Colonic mucosa (tissue), 4 donors: ENCODE results near the gene NUP188. TPM values are rescaled to one million over a fixed set of nuclear protein-coding genes. Genes with fewer than 3 reads are reported as not detected.

Source experiments
- DNase-seq: peaks from one replicate; pipeline ENCODE4 v3.0.0-alpha.2; 2020
- H3K27ac ChIP-seq: fragments of 200-600 bp; one replicate; pipeline ENCODE4 v1.8.0; 2021
- H3K27me3 ChIP-seq: fragments of 200-600 bp; one replicate; pipeline ENCODE4 v1.8.0; 2021
- H3K36me3 ChIP-seq: fragments of 200-600 bp; one replicate; pipeline ENCODE4 v1.8.0; 2021
- H3K4me1 ChIP-seq: fragments of 200-600 bp; one replicate; pipeline ENCODE4 v1.8.0; 2021; ENCODE audit warnings: mild to moderate bottlenecking
- H3K4me3 ChIP-seq: fragments of 200-600 bp; one replicate; pipeline ENCODE4 v1.8.0; 2021
- H3K9ac ChIP-seq, 2 donors: one replicate each; pipeline ENCODE4 v1.7.0; 2013; ENCODE audit warnings: control low read depth in 2 of 2, low read depth in 2 of 2, low read length in 2 of 2
- H3K9me3 ChIP-seq: fragments of 200-600 bp; one replicate; pipeline ENCODE4 v1.8.0; 2021
- CTCF ChIP-seq: fragments of 200-600 bp; IDR thresholded peaks from one replicate; pipeline ENCODE4 v1.8.0; 2022; ENCODE audit warnings: antibody characterized with exemption, mild to moderate bottlenecking
- intact Hi-C: fragments of 100-400 bp; cut with DNase I; formaldehyde crosslinking; loops from one replicate; pipeline ENCODE4 v1.14.1; 2022
- total RNA-seq, 2 donors: library from RNA; stranded (reverse); fragmentation: NEBNext Ultra II Directional in 1 of 2; extraction: Animal tissue kit (Norgen Biotek cat#: 25700) in 1 of 2; gene quantifications; one replicate each; pipeline ENCODE4 v1.2.1, GENCODE V29; 2021
- donor health status: healthy.
- donor health status: DM: no; HTN: no; CAD: no.
- donor health status: DM: no; HTN: no; CAD: no.

Gene NUP188
- total RNA-seq, 2 donors from 2014 or later = 26.8 to 43.9 TPM

- no peak overlapping the region for H3K9ac ChIP-seq
- intact Hi-C loops = loop anchor here (5.0 kb wide), 1 partner anchor 778 kb away; no protein-coding TSS in a partner anchor
- no peak for DNase-seq
- H3K36me3 ChIP-seq = peaks cover 15% of the 10 kb centered on the region
- H3K27me3 ChIP-seq = no peaks in the 10 kb centered on the region
- no peak for TF ChIP-seq CTCF
- H3K27ac ChIP-seq = no peak overlapping the region
- H3K9me3 ChIP-seq = no peaks in the 10 kb centered on the region
- no peak overlapping the region for H3K4me3 ChIP-seq
- H3K4me1 ChIP-seq = no peaks in the 10 kb centered on the region
Measured at GRCh38 chr9:129009584-129010141, 62.2 kb downstream of the NUP188 start.

- no peaks in the 10 kb centered on the region for H3K4me1 ChIP-seq
- no peak overlapping the region for H3K9ac ChIP-seq
- no peak for TF ChIP-seq CTCF
- no peaks in the 10 kb centered on the region for H3K9me3 ChIP-seq
- intact Hi-C loops = no loop called here
- no peak overlapping the region for H3K27ac ChIP-seq
- H3K4me3 ChIP-seq = no peak overlapping the region
- no peaks in the 10 kb centered on the region for H3K27me3 ChIP-seq
- H3K36me3 ChIP-seq = peaks cover 16% of the 10 kb centered on the region
- DNase-seq = no peak
Measured at GRCh38 chr9:129010267-129010975, 62.9 kb downstream of the NUP188 start.

GRCh38 chr9:129011170-129011569 lies 63.7 kb downstream of the NUP188 start:
- no peak overlapping the region for H3K27ac ChIP-seq
- no peak overlapping the region for H3K9ac ChIP-seq
- no peak for DNase-seq
- no peaks in the 10 kb centered on the region for H3K4me1 ChIP-seq
- peaks cover 16% of the 10 kb centered on the region for H3K36me3 ChIP-seq
- no peaks in the 10 kb centered on the region for H3K27me3 ChIP-seq
- no peak overlapping the region for H3K4me3 ChIP-seq
- H3K9me3 ChIP-seq = no peaks in the 10 kb centered on the region
- TF ChIP-seq CTCF = no peak
- intact Hi-C loops = no loop called here

- H3K9ac ChIP-seq = no peak overlapping the region
- no peak overlapping the region for H3K27ac ChIP-seq
- H3K36me3 ChIP-seq = peaks cover 16% of the 10 kb centered on the region
- intact Hi-C loops = no loop called here
- no peaks in the 10 kb centered on the region for H3K27me3 ChIP-seq
- DNase-seq = no peak
- no peaks in the 10 kb centered on the region for H3K4me1 ChIP-seq
- H3K9me3 ChIP-seq = no peaks in the 10 kb centered on the region
- H3K4me3 ChIP-seq = no peak overlapping the region
- no peak for TF ChIP-seq CTCF
Measured at GRCh38 chr9:129011761-129012181, 64.3 kb downstream of the NUP188 start.

GRCh38 chr9:129012343-129012742 lies 64.8 kb downstream of the NUP188 start:
- no peaks in the 10 kb centered on the region for H3K4me1 ChIP-seq
- peaks cover 16% of the 10 kb centered on the region for H3K36me3 ChIP-seq
- no peak overlapping the region for H3K9ac ChIP-seq
- no peak for DNase-seq
- H3K4me3 ChIP-seq = no peak overlapping the region
- intact Hi-C loops = no loop called here
- H3K9me3 ChIP-seq = no peaks in the 10 kb centered on the region
- no peak overlapping the region for H3K27ac ChIP-seq
- H3K27me3 ChIP-seq = no peaks in the 10 kb centered on the region
- no peak for TF ChIP-seq CTCF
